HepG2 (cell line): ENCODE data around the gene ZNF169. TPM values are rescaled to one million over a fixed set of nuclear protein-coding genes. Genes with fewer than 3 reads are reported as not detected.

Experiments
- ASH2L ChIP-seq: fragments of 300-600, 200-600 bp; sonication (generic); IDR thresholded peaks from 2 replicates; pipeline ENCODE4 v1.7.0; 2017; ENCODE audit warnings: low read depth, mild to moderate bottlenecking, moderate library complexity, mixed read lengths, low read length; ENCODE audit not compliant: insufficient read length
- CHD4 ChIP-seq: fragments of 200-600 bp; sonication (generic); IDR thresholded peaks from 2 replicates; pipeline ENCODE4 v1.7.0; 2017; ENCODE audit warnings: mild to moderate bottlenecking, low read length, borderline replicate concordance
- FOXA1 ChIP-seq, 2 experiments: fragments of 450-650 bp in 1 of 2; sonication (generic) in 1 of 2; formaldehyde crosslinking in 1 of 2; IDR thresholded peaks; 2 replicates each; pipeline versions ENCODE4 v1.4.0 to v1.6.1; 2016 to 2020; ENCODE audit warnings: missing genetic modification reagents in 1 of 2
- HMG20A ChIP-seq: IDR thresholded peaks from 2 replicates; pipeline ENCODE4 v1.6.1; 2016; ENCODE audit warnings: borderline replicate concordance
- HOXD1 ChIP-seq: sonication (generic); formaldehyde crosslinking; IDR thresholded peaks from 2 replicates; pipeline ENCODE4 v1.5.0; 2020; ENCODE audit warnings: missing genetic modification reagents
- KAT2B ChIP-seq: fragments of 150-350 bp; IDR thresholded peaks from 2 replicates; pipeline ENCODE4 v1.6.1; 2014; ENCODE audit warnings: low read depth, low read length, borderline replicate concordance
- NFIC ChIP-seq: IDR thresholded peaks from 2 replicates; pipeline ENCODE4 v1.6.1; 2012; ENCODE audit warnings: mild to moderate bottlenecking, low read length, inconsistent platforms
- PCBP1 ChIP-seq: fragments of 200-400 bp; formaldehyde crosslinking; IDR thresholded peaks from 2 replicates; pipeline ENCODE4 v1.6.1; 2017; ENCODE audit warnings: mild to moderate bottlenecking, low read depth, low read length, borderline replicate concordance
- SALL2 ChIP-seq: sonication (generic); formaldehyde crosslinking; IDR thresholded peaks from 2 replicates; pipeline ENCODE4 v1.8.1; 2023; ENCODE audit warnings: mild to moderate bottlenecking, missing genetic modification reagents, inconsistent platforms
- ZBTB21 ChIP-seq: sonication (generic); formaldehyde crosslinking; IDR thresholded peaks from 2 replicates; pipeline ENCODE4 v1.4.0; 2020; ENCODE audit warnings: missing genetic modification reagents
- ZNF407 ChIP-seq: sonication (generic); formaldehyde crosslinking; IDR thresholded peaks from one replicate; pipeline ENCODE4 v1.5.1; 2020; ENCODE audit warnings: mild to moderate bottlenecking, missing genetic modification reagents; ENCODE audit errors: not compliant biosample characterization
- ZNF609 ChIP-seq: sonication (generic); formaldehyde crosslinking; IDR thresholded peaks from 2 replicates; pipeline ENCODE4 v1.4.0; 2020; ENCODE audit warnings: mild to moderate bottlenecking, missing genetic modification reagents, borderline replicate concordance
- ZNF616 ChIP-seq: sonication (generic); formaldehyde crosslinking; IDR thresholded peaks from 2 replicates; pipeline ENCODE4 v1.5.0; 2020; ENCODE audit warnings: low read depth, mild to moderate bottlenecking, missing genetic modification reagents
- polyA plus RNA-seq, 8 experiments: library from polyadenylated mRNA; depleted of rRNA in 3 of 8; stranded (reverse) in 7 of 8; unstranded in 1 of 8; fragments of >200 nt; fragmentation: Illumina TruSeq in 4 of 8; extraction: Trizol in 4 of 8; gene quantifications; 2 replicates each; pipeline versions ENCODE4 v1.2.1 to v1.2.3, GENCODE V29; 2011 to 2016; ENCODE audit warnings: low read depth in 4 of 8, missing spikeins in 1 of 8, mixed read lengths in 1 of 8; ENCODE audit not compliant: insufficient read depth in 1 of 8
- total RNA-seq, 5 experiments: library from RNA; depleted of rRNA; stranded (reverse); fragments of >200 nt; fragmentation: Illumina TruSeq; extraction: Trizol; gene quantifications; 2 replicates each; pipeline ENCODE4 v1.2.3, GENCODE V29; 2016; ENCODE audit warnings: low read depth in 1 of 5
- TF ChIP-seq, protein P1 (sequence below): sonication (generic); formaldehyde crosslinking; conservative IDR thresholded peaks from 2 replicates; pipeline ENCODE4 v1.8.1; 2023; ENCODE audit warnings: missing genetic modification reagents

Gene ZNF169
- total and polyA plus RNA-seq, 2 of the 13 experiments (the other 11 are each of a cell fraction or from before 2014, with no cell fraction given) = 2.1 to 6.3 TPM

DNA sequence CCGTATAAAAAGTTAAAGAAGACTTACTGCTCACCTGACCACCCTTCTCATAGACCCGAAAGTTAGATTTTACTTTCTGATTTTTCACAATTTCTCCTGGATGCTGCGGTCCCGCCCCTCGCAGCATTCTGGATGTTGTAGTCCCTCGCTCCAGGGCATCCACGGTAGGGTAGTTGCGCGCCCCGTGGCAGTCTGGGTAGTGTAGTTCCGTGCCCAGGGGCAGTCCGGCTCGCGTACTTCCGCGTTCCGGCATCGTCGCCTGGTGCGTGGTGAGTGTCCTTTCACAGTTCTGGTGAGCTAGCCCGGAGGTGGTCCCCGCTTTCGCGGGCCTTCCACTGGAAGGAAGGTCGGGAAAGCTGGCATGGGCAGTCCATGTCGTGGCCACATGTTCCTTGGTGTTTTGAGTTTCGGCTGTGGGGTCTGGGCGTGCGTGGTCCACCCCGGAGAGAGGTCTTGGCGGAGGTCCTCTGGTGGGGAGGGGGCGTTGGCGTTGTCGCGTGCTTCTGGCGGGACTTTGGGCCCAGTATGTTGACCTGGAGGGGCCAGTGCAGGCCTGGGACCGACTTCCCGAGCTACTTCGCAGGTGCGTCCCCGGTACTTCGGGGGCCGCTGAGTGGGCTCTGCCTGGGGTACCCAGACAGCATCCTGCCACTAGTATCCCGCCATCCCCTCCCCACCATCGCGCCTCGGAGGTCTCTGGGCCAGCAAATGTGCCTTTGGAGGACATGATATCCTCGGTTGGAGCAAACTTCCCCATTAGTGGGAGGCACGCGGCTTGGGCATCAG lies at the start of gene ZNF169 (continued):
- TF ChIP-seq ASH2L (peak; percentile 62), CHD4 (no peak), ZNF609 (CRISPR knock-in tag) (0 out of 2 replicates have a peak, but pooled peaks have one; percentile 30), PCBP1 (no peak), KAT2B (no peak), SALL2 (CRISPR knock-in tag) (0 out of 2 replicates have a peak, but pooled peaks have one; percentile 73), ZNF407 (CRISPR knock-in tag) (peak; percentile 77), HOXD1 (no peak), FOXA1 (IDR thresholded peaks at IDR 0.05) (no peak), FOXA1 (CRISPR knock-in tag; IDR thresholded peaks at IDR 0.05) (peak; percentile 11), ZNF616 (CRISPR knock-in tag) (no peak), ZBTB21 (CRISPR knock-in tag) (no peak), NFIC (no peak), HMG20A (CRISPR knock-in tag) (no peak; the same call in 1 of the 2 replicates)
- TF ChIP-seq, protein P1, sequence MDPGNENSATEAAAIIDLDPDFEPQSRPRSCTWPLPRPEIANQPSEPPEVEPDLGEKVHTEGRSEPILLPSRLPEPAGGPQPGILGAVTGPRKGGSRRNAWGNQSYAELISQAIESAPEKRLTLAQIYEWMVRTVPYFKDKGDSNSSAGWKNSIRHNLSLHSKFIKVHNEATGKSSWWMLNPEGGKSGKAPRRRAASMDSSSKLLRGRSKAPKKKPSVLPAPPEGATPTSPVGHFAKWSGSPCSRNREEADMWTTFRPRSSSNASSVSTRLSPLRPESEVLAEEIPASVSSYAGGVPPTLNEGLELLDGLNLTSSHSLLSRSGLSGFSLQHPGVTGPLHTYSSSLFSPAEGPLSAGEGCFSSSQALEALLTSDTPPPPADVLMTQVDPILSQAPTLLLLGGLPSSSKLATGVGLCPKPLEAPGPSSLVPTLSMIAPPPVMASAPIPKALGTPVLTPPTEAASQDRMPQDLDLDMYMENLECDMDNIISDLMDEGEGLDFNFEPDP = no peak
